Measurements from ENCODE around the gene OXSR1.

The OXSR1 gene

GRCh38 chr3:38141173-38141951 is 24.0 kb upstream of the OXSR1 start:
- H2BK5ac ChIP-seq (ENCODE audit: low read depth, low read length, poor library complexity): no peak overlapping the region
- no peak overlapping the region for H4K91ac ChIP-seq (ENCODE audit: low read depth, low read length)
- no peak overlapping the region for H3K14ac ChIP-seq (ENCODE audit: low read length)
- no peaks in the 10 kb centered on the region for H3K27me3 ChIP-seq (ENCODE audit: insufficient read depth, low read length)
- H3K9ac ChIP-seq (ENCODE audit: low read length): no peak overlapping the region
- H3K23ac ChIP-seq (ENCODE audit: low read length): no peak overlapping the region
- H3K4me3 ChIP-seq (ENCODE audit: low read depth, low read length): no peak overlapping the region
- no peak overlapping the region for H3K18ac ChIP-seq (ENCODE audit: low read length)
- no peak overlapping the region for H3K4ac ChIP-seq (ENCODE audit: low read depth, low read length)
- no peak overlapping the region for H2BK12ac ChIP-seq (ENCODE audit: low read length)
- WGBS (ENCODE audit: extremely low coverage, insufficient coverage, insufficient read length): no CpG with 5 or more reads among the region's 7 CpGs
- H2AK5ac ChIP-seq (ENCODE audit: low read length): no peak overlapping the region
- peaks cover 14 to 18% of the 10 kb centered on the region in 2 experiments for H3K36me3 ChIP-seq (ENCODE audit: control insufficient read depth in 1 of 2, insufficient read depth in 2 of 2, low read length in 2 of 2)
- H3K4me2 ChIP-seq (ENCODE audit: low read length): no peak overlapping the region
- H3K79me1 ChIP-seq (ENCODE audit: low read length): peaks cover 20% of the 10 kb centered on the region
- H2AFZ ChIP-seq (ENCODE audit: insufficient read depth, low read length, poor library complexity): no peak overlapping the region
- peaks cover 2% of the 10 kb centered on the region for H3K9me3 ChIP-seq (ENCODE audit: insufficient read depth, low read depth, low read length)
- no peak overlapping the region for H3K27ac ChIP-seq (ENCODE audit: low read depth, low read length)
- H4K8ac ChIP-seq (ENCODE audit: low read depth, low read length): no peak overlapping the region
- no peak overlapping the region for H4K12ac ChIP-seq (ENCODE audit: low read depth, low read length)
- peaks cover 21 to 26% of the 10 kb centered on the region in 2 experiments for H3K4me1 ChIP-seq (ENCODE audit: control insufficient read depth in 1 of 2, insufficient read depth in 2 of 2, low read length in 2 of 2)
- no peak overlapping the region for H2BK120ac ChIP-seq (ENCODE audit: insufficient read depth, low read length, poor library complexity)
- no peak for DNase-seq
- peaks cover 11% of the 10 kb centered on the region for H3K79me2 ChIP-seq (ENCODE audit: control insufficient read depth, insufficient read depth, low read length, poor library complexity)

GRCh38 chr3:38141952-38142273 is 23.4 kb upstream of the OXSR1 start:
- Histone ChIP-seq H2AK5ac (ENCODE audit: low read length) (no peak overlapping the region), H3K9ac (ENCODE audit: low read length) (no peak overlapping the region)
- no CpG with 5 or more reads among the region's 2 CpGs for WGBS (ENCODE audit: extremely low coverage, insufficient coverage, insufficient read length)

GRCh38 chr3:38142959-38143358 is 22.4 kb upstream of the OXSR1 start:
- no peak overlapping the region for H3K9ac ChIP-seq (ENCODE audit: low read length)
- peaks cover 9% of the 10 kb centered on the region for H3K79me2 ChIP-seq (ENCODE audit: control insufficient read depth, insufficient read depth, low read length, poor library complexity)
- no peak overlapping the region for H3K18ac ChIP-seq (ENCODE audit: low read length)
- WGBS (ENCODE audit: extremely low coverage, insufficient coverage, insufficient read length): no CpG with 5 or more reads among the region's 1 CpG
- no peak overlapping the region for H3K27ac ChIP-seq (ENCODE audit: low read depth, low read length)
- H4K91ac ChIP-seq (ENCODE audit: low read depth, low read length): no peak overlapping the region
- H4K12ac ChIP-seq (ENCODE audit: low read depth, low read length): no peak overlapping the region
- DNase-seq: no peak
- H3K23ac ChIP-seq (ENCODE audit: low read length): no peak overlapping the region
- no peak overlapping the region for H3K4me2 ChIP-seq (ENCODE audit: low read length)
- H2BK120ac ChIP-seq (ENCODE audit: insufficient read depth, low read length, poor library complexity): no peak overlapping the region
- peaks cover 14 to 18% of the 10 kb centered on the region in 2 experiments for H3K36me3 ChIP-seq (ENCODE audit: control insufficient read depth in 1 of 2, insufficient read depth in 2 of 2, low read length in 2 of 2)
- no peak overlapping the region for H2BK12ac ChIP-seq (ENCODE audit: low read length)
- no peak overlapping the region for H3K14ac ChIP-seq (ENCODE audit: low read length)
- H3K27me3 ChIP-seq (ENCODE audit: insufficient read depth, low read length): no peaks in the 10 kb centered on the region
- H2BK5ac ChIP-seq (ENCODE audit: low read depth, low read length, poor library complexity): no peak overlapping the region
- no peak overlapping the region for H4K8ac ChIP-seq (ENCODE audit: low read depth, low read length)
- H3K79me1 ChIP-seq (ENCODE audit: low read length): peaks cover 10% of the 10 kb centered on the region
- H3K4me3 ChIP-seq (ENCODE audit: low read depth, low read length): no peak overlapping the region
- H3K9me3 ChIP-seq (ENCODE audit: insufficient read depth, low read depth, low read length): peaks cover 2% of the 10 kb centered on the region
- H2AK5ac ChIP-seq (ENCODE audit: low read length): no peak overlapping the region
- peaks cover 16 to 21% of the 10 kb centered on the region in 2 experiments for H3K4me1 ChIP-seq (ENCODE audit: control insufficient read depth in 1 of 2, insufficient read depth in 2 of 2, low read length in 2 of 2)
- no peak overlapping the region for H3K4ac ChIP-seq (ENCODE audit: low read depth, low read length)
- H2AFZ ChIP-seq (ENCODE audit: insufficient read depth, low read length, poor library complexity): no peak overlapping the region

More at GRCh38 chr3:38141952-38142273, 23.4 kb upstream of the OXSR1 start:
- H3K4me2 ChIP-seq (ENCODE audit: low read length): no peak overlapping the region
- peaks cover 14 to 18% of the 10 kb centered on the region in 2 experiments for H3K36me3 ChIP-seq (ENCODE audit: control insufficient read depth in 1 of 2, insufficient read depth in 2 of 2, low read length in 2 of 2)
- no peak overlapping the region for H3K4ac ChIP-seq (ENCODE audit: low read depth, low read length)
- H3K4me3 ChIP-seq (ENCODE audit: low read depth, low read length): no peak overlapping the region
- H2AFZ ChIP-seq (ENCODE audit: insufficient read depth, low read length, poor library complexity): no peak overlapping the region
- H3K27me3 ChIP-seq (ENCODE audit: insufficient read depth, low read length): no peaks in the 10 kb centered on the region
- H3K9me3 ChIP-seq (ENCODE audit: insufficient read depth, low read depth, low read length): peaks cover 2% of the 10 kb centered on the region
- DNase-seq: no peak
- H2BK12ac ChIP-seq (ENCODE audit: low read length): no peak overlapping the region
- no peak overlapping the region for H4K8ac ChIP-seq (ENCODE audit: low read depth, low read length)
- H3K79me1 ChIP-seq (ENCODE audit: low read length): peaks cover 16% of the 10 kb centered on the region
- H4K91ac ChIP-seq (ENCODE audit: low read depth, low read length): no peak overlapping the region
- no peak overlapping the region for H2BK5ac ChIP-seq (ENCODE audit: low read depth, low read length, poor library complexity)
- H3K23ac ChIP-seq (ENCODE audit: low read length): no peak overlapping the region
- H3K14ac ChIP-seq (ENCODE audit: low read length): no peak overlapping the region
- peaks cover 9% of the 10 kb centered on the region for H3K79me2 ChIP-seq (ENCODE audit: control insufficient read depth, insufficient read depth, low read length, poor library complexity)
- H3K27ac ChIP-seq (ENCODE audit: low read depth, low read length): no peak overlapping the region
- H2BK120ac ChIP-seq (ENCODE audit: insufficient read depth, low read length, poor library complexity): no peak overlapping the region
- peaks cover 21 to 26% of the 10 kb centered on the region in 2 experiments for H3K4me1 ChIP-seq (ENCODE audit: control insufficient read depth in 1 of 2, insufficient read depth in 2 of 2, low read length in 2 of 2)
- H3K18ac ChIP-seq (ENCODE audit: low read length): no peak overlapping the region
- no peak overlapping the region for H4K12ac ChIP-seq (ENCODE audit: low read depth, low read length)

GRCh38 chr3:38143511-38143910 is 21.8 kb upstream of the OXSR1 start:
- Histone ChIP-seq H3K4me1 (ENCODE audit: control insufficient read depth in 1 of 2, insufficient read depth in 2 of 2, low read length in 2 of 2) (peaks cover 12 to 18% of the 10 kb centered on the region in 2 experiments), H4K91ac (ENCODE audit: low read depth, low read length) (no peak overlapping the region), H3K79me2 (ENCODE audit: control insufficient read depth, insufficient read depth, low read length, poor library complexity) (peaks cover 5% of the 10 kb centered on the region), H2BK12ac (ENCODE audit: low read length) (no peak overlapping the region), H2BK120ac (ENCODE audit: insufficient read depth, low read length, poor library complexity) (no peak overlapping the region), H3K4ac (ENCODE audit: low read depth, low read length) (no peak overlapping the region), H3K18ac (ENCODE audit: low read length) (no peak overlapping the region), H3K36me3 (ENCODE audit: control insufficient read depth in 1 of 2, insufficient read depth in 2 of 2, low read length in 2 of 2) (peaks cover 14 to 18% of the 10 kb centered on the region in 2 experiments), H2BK5ac (ENCODE audit: low read depth, low read length, poor library complexity) (no peak overlapping the region), H3K4me2 (ENCODE audit: low read length) (no peak overlapping the region), H3K9ac (ENCODE audit: low read length) (no peak overlapping the region), H3K79me1 (ENCODE audit: low read length) (peaks cover 5% of the 10 kb centered on the region), H3K9me3 (ENCODE audit: insufficient read depth, low read depth, low read length) (peaks cover 2% of the 10 kb centered on the region), H3K23ac (ENCODE audit: low read length) (no peak overlapping the region), H2AFZ (ENCODE audit: insufficient read depth, low read length, poor library complexity) (no peak overlapping the region), H2AK5ac (ENCODE audit: low read length) (no peak overlapping the region), H3K27me3 (ENCODE audit: insufficient read depth, low read length) (no peaks in the 10 kb centered on the region), H3K27ac (ENCODE audit: low read depth, low read length) (no peak overlapping the region), H4K12ac (ENCODE audit: low read depth, low read length) (no peak overlapping the region), H3K4me3 (ENCODE audit: low read depth, low read length) (no peak overlapping the region), H3K14ac (ENCODE audit: low read length) (no peak overlapping the region), H4K8ac (ENCODE audit: low read depth, low read length) (no peak overlapping the region)
- no CpG with 5 or more reads among the region's 3 CpGs for WGBS (ENCODE audit: extremely low coverage, insufficient coverage, insufficient read length)
- DNase-seq: no peak

Measured in trophoblast cell (in vitro differentiated cells and primary cell).